Measurements from ENCODE around the gene CDC42BPG.

GRCh38 chr11:64853709-64854108, 9.3 kb upstream of the CDC42BPG start:
- TF ChIP-seq, protein P1, sequence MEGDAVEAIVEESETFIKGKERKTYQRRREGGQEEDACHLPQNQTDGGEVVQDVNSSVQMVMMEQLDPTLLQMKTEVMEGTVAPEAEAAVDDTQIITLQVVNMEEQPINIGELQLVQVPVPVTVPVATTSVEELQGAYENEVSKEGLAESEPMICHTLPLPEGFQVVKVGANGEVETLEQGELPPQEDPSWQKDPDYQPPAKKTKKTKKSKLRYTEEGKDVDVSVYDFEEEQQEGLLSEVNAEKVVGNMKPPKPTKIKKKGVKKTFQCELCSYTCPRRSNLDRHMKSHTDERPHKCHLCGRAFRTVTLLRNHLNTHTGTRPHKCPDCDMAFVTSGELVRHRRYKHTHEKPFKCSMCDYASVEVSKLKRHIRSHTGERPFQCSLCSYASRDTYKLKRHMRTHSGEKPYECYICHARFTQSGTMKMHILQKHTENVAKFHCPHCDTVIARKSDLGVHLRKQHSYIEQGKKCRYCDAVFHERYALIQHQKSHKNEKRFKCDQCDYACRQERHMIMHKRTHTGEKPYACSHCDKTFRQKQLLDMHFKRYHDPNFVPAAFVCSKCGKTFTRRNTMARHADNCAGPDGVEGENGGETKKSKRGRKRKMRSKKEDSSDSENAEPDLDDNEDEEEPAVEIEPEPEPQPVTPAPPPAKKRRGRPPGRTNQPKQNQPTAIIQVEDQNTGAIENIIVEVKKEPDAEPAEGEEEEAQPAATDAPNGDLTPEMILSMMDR (IDR thresholded peaks at IDR 0.05): no peak
- no peak for TF ChIP-seq POLR2AphosphoS5 (IDR thresholded peaks at IDR 0.05)
